Activated CD4-positive, CD25-positive, alpha-beta regulatory T cell treated with anti-CD3 and anti-CD28 coated beads, Interleukin-2, amount 50 U/mL, for 72 hours (primary cell): ENCODE data around the gene TOPBP1.

ENCODE experiments used
- DNase-seq: peaks from one replicate; pipeline ENCODE4 v3.0.0; 2021

TOPBP1 gene

DNA sequence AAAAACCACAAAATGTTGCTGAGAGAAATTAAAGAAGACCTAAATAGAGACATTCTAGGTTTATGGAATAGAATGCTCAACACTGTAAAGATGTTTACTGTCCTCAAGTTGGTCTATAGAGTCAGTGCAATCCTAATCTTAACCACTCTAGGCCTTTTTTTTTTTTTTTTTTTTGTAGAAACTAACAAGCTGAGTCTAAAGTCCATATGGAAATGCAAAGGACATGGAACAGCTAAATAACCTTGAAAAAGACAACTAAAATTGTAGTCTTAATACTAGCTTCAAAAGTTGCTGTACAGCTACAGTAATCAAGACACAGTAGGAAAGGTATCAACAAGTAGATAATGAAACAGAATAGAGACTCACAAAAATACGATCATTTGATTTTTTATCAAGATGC lies 55.4 kb downstream of the TOPBP1 start:
- no peak for DNase-seq

DNA sequence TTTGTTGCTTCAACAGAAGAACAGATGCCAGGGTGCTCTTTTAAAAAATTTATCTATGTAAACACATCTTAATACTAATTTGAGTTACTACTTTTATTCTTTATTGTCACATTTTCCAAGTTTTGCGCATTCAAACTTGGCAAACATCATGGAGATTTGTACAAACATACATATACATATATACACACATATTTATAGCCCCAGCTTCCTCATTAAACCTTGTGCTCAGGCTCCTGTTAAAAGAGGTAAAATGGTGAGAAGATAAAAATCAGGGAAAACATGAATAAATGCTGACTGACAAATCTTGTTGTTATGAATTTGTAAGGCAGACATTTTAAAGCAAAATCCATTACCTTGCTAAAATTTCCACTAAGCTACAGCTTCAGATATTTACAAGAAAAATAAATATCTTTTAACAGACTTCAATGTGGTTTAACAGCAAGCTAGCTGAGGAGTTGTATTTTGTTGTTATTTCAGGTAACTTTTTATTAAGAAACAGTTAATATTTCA lies 61.1 kb downstream of the TOPBP1 start:
- no peak for DNase-seq

- no peak for DNase-seq
Observed at GRCh38 chr3:133599280-133599679, 62.5 kb downstream of the TOPBP1 start.

- no peak for DNase-seq
Observed at GRCh38 chr3:133598405-133598804, 63.3 kb downstream of the TOPBP1 start.

DNA sequence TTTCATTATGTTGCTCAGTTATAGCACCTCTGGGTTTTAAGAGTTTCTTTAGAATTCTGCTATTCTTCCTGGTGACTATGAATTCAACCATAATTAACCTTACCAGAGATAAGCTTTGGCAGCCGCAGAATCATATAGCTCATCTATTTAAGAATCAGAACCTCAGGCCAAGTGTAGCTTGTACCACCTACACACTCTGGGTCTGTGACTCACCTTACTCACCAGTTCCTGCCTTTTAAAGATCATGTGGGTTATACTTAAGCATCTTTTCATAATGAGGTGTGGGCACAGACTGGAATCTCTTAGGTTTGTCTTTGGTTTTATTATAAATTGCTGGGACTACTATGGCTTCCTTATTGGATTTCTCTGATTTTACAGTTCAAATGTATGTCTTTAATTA lies 66.4 kb downstream of the TOPBP1 start:
- DNase-seq, result no peak

- no peak for DNase-seq
Observed at GRCh38 chr3:133593243-133593642, 68.5 kb downstream of the TOPBP1 start.

- no peak for DNase-seq
Observed at GRCh38 chr3:133592843-133593242, 68.9 kb downstream of the TOPBP1 start.

DNA sequence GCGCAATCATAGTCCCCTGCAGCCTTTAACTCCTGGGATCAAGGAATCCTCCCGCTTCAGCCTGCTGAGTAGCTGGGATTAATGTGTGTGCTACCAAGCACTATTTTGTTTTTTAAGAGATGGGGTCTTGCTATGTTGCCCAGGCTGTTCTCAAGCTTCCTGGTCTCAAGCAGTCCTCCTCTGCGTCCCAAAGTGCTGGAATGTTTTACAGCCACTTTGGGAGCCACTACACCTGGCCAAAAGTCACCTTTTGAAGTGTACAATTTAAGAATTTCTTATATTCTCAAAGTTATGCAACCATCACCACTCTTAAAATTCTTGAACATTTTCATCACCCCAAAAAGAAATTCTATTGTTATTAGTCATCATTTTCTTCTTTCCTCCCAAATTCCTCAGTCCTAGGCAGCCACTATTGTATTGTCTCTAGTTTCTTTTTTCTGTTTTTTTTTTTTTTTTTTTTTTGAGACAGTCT lies 70.4 kb downstream of the TOPBP1 start:
- no peak for DNase-seq

DNA sequence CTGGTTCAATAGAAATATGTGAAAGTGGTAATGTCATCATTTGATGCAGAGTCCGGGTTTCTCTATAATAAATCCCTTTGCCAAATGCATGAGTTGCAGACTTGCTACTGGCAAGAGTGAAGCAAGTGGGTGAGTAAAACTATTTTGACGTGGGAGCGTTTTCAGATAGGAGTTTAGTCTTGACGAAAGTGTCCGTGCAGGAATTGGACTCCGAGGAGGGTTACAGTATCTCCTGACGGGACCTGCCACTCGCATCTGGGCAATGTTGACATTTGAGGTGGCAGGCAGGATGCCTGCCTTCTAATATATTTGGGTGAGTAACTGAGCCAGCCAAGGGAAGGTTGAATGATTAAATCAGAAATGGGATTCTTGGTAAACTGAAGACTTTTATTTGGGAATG lies 72.2 kb downstream of the TOPBP1 start:
- no peak for DNase-seq

DNA sequence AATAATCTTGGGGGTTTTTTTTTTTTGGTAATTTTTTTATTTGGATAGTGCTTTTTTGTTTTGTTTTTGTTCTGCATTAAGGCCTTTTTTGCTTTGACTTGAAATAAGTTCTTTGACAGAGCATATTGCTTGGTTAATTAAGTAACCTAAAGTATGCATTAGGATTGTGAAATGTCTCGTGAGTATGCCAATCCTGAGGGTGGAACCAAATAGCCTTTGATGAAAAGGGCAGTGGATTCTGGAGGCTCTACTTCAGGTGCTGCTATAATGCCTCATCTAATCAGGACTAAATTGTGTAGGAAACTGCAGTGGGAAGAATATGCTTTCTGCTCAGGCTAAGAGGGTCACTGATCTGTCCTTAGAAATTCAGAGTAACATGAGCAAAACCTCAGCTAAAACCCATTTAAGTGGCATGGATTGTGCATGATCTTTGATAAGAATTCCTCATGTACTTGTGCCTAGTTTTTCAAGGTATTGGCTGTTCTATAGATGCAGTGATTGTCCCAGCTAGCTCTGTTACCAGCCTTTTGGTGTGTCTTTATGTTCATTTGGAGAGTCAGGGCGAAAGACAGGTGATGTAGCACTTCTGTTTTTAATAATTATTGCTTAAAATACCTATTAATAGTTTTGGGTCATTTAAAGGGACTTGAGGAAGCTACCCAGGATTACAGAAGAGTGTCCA lies 72.8 kb downstream of the TOPBP1 start:
- no peak for DNase-seq

DNA sequence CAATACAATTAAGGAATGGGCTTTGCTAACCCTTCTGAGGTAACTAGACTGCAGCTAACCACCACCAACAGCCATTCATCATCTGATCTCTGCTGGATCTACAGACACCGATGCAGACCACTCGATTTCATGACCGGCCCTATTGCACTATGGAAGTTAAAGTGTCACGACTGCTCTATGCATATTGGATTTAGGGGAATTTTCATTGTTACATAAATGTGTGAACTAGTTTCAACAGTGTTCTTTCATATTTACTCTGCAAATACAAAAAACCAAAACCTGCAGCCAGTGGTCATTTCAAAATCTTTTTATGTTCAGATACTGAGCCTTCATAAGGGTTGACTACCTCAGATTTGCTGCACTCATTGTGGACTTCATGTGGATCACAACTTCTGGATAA lies 73.7 kb downstream of the TOPBP1 start:
- DNase-seq, result no peak

DNA sequence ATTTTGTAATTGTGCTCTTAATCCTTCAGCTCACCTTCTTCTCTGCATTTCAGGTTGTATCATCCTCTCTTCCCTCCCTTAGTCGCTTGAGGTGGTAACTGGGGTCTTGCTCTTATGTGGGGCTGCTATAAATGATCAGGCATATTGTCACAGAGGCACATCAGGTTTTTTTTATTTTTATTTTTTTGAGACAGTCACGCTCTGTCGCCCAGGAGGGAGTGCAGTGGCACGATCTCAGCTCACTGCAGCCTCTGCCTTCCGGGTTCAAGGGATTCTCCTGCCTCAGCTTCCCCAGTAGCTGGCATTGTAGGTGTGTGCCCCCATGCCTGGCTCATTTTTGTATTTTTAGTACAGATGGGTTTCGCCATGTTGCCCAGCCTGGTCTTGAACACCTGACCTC lies 78.3 kb downstream of the TOPBP1 start:
- DNase-seq, result no peak

DNA sequence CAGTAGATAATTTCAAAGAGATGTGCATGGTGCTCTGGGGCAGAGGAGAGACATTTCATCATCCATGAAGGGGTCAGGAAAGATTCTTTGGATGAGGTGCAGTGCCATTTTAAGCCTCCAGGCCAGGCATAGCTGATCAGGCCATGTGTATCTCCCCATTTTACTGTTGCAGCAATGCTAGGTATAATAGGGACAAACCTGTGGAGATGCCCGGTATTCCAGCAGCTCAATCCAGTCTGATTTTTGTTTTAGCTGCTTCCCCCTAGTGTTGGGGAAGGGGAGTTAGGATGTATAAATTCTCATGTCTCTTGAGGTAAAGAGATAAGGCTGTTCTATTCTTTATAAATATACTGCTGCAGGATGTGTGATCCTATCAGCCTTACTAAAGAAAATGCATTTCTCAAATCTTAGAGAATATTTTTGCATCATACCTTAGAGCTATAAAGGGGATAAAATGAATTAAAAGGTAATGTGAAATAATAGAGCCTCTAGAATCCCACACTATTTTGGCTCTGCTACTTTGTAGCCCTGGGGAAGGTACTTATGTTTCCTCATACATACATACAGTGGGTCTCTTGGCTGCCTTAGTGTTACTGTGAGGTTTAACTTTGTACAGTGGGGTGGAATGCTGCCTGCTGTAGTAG lies 83.1 kb downstream of the TOPBP1 start:
- no peak for DNase-seq

DNA sequence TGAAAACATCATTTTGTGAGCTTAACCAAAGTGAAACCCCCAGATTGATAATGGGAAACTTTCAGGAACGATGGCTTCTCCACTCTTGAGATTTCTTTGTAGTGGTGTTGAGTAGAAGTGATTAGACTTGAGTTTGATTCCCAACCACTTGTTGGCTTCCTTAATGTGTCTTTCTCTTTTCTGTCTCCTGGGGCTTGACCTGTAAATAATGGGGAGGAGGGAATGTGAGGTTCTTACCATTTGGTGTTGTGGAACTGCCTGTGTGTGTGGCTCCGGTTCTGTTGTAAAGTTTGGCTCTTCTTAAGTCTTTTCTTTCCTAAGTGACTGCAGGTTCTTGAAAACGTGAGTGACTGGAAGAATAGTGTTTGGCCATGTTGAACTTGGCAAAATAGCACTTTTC lies 85.6 kb downstream of the TOPBP1 start:
- DNase-seq, result no peak

GRCh38 chr3:133575086-133575485 lies 86.7 kb downstream of the TOPBP1 start:
- DNase-seq, result no peak

- DNase-seq, result peak; percentile 78
Observed at GRCh38 chr3:133574260-133574881, 87.4 kb downstream of the TOPBP1 start.

- no peak for DNase-seq
Observed at GRCh38 chr3:133573629-133574194, 88.0 kb downstream of the TOPBP1 start, which contains the start of gene CDV3. CDV3 (plus strand) TSS chr3:133573686; CDS start chr3:133574045, 359 bp downstream.

DNA sequence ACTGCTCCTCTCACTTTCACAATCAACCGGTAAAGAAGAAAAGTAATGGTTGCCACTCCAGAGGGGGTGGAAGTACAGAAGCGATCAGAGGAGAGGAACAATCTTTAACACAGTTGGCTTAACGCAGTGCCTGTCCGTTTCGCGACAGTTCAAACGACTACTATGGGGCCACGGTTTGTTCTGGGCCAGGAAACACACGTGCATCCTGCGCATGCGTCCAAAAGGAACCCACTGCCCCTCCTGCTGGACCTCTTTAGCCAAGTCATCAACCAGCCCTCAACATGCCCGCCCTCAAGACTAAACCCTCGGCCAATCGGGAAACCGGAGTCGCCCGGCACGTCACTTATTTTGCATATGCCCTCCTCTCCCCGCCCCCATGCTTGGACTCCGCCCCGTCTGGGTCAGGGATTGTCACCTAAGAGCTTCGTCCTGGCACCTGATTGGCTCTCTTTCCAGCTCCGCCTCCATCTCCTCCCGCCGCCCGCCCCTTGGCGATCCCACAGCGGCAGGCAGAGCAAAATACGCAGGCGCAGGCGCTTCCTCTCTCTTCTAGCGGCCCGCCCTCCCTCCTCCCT lies 88.6 kb downstream of the TOPBP1 start:
- peak; percentile 100 for DNase-seq

- DNase-seq, result no peak
Observed at GRCh38 chr3:133572158-133573053, 89.3 kb downstream of the TOPBP1 start.

DNA sequence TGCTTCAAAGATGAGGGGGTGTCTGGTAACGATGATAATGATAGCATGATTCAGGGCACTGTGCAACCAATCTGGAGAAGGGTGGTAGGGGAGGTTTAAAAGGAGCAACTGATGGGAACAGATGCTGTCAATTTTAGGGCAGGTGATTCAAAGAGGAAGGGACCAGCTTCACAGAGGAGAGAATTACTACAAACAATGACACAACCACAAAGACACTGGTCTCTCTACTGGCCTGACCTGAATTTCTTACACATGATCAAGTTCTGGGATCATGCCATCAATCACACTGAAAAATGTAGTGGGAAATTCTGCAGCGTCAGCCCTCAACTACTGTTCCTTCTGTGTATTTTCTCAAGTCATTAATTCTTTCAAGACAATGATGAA lies 90.8 kb downstream of the TOPBP1 start:
- no peak for DNase-seq

GRCh38 chr3:133570139-133570936 lies 91.4 kb downstream of the TOPBP1 start:
- DNase-seq, result no peak
